Measurements from ENCODE around the gene MED13L.

GRCh38 chr12:116317139-116317538, 39.6 kb upstream of the MED13L start:
- TF ChIP-seq CTCF (IDR thresholded peaks at IDR 0.05) (no peak), POLR2A (IDR thresholded peaks at IDR 0.05) (no peak)

All from lower leg skin (tissue), 3 donors.